Dermis blood vessel endothelial cell (primary cell): ENCODE data around the gene QRICH1. TPM values are rescaled to one million over a fixed set of nuclear protein-coding genes. Genes with fewer than 3 reads are reported as not detected.
A peak's percentile ranks its signal among the peaks of the same experiment; 100 is the strongest.
"Not testable (repeated sequence)": the region's sequence is repeated elsewhere in the genome, so short reads cannot be mapped to it uniquely, and the experiment has no call there.

Experiments
- DNase-seq: peaks from one replicate; pipeline ENCODE4 v3.0.0; 2010
- total RNA-seq: library from RNA; depleted of rRNA; stranded (reverse); fragments of >200 nt; gene quantifications from 2 replicates; pipeline ENCODE4 v1.2.3, GENCODE V29; 2014

QRICH1 gene
- total RNA-seq, 1 donor from 2014 or later: 110 TPM

GRCh38 chr3:49017229-49017970 lies 76.5 kb downstream of the QRICH1 start:
- DNase-seq: no peak

GRCh38 chr3:49016414-49017228 lies 77.2 kb downstream of the QRICH1 start:
- DNase-seq: no peak

GRCh38 chr3:49015765-49016164 lies 78.1 kb downstream of the QRICH1 start:
- no peak for DNase-seq

- DNase-seq: no peak
Observed at GRCh38 chr3:49015072-49015471, 78.8 kb downstream of the QRICH1 start.

DNA sequence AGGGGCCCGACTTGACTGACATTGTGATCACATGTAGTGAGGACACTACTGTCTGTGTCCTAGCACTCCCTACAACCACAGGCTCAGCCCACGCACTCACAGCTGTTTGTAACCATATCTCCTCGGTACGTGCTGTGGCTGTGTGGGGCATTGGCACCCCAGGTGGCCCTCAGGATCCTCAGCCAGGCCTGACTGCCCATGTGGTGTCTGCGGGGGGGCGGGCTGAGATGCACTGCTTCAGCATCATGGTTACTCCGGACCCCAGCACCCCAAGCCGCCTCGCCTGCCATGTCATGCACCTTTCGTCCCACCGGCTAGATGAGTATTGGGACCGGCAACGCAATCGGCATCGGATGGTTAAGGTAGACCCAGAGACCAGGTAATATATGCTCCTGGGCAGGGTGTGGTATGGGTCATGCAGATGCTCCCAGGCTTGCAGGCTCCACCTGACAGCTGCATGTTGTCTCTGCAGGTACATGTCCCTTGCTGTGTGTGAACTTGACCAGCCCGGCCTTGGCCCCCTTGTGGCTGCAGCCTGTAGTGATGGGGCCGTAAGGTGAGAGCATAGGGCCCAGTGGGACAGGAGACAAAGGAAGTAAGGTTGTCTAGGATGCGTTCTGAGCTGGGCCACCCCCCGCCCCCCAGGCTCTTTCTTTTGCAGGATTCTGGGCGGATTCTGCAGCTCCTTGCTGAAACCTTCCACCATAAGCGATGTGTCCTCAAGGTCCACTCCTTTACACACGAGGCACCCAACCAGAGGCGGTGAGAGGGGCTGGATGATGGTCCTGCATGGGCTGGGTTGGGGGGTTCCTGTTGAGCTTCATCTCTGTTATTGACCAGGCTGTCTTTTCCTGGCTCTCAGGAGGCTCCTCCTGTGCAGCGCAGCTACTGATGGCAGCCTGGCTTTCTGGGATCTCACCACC lies 79.9 kb downstream of the QRICH1 start:
- DNase-seq: peak; percentile 70

GRCh38 chr3:49013113-49013737 lies 80.6 kb downstream of the QRICH1 start:
- no peak for DNase-seq

DNA sequence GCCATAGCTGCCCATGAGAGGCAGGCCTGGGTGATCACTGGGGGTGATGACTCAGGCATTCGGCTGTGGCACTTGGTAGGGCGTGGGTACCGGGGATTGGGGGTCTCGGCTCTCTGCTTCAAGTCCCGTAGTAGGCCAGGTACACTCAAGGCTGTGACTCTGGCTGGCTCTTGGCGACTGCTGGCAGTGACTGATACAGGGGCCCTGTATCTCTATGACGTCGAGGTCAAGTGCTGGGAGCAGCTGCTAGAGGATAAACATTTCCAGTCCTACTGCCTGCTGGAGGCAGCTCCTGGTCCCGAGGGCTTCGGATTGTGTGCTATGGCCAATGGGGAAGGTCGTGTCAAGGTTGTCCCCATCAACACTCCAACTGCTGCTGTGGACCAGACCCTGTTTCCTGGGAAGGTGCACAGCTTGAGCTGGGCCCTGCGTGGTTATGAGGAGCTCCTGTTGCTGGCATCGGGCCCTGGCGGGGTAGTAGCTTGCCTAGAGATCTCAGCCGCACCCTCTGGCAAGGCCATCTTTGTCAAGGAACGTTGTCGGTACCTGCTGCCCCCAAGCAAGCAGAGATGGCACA lies 81.3 kb downstream of the QRICH1 start:
- no peak for DNase-seq

GRCh38 chr3:49009396-49009795 lies 84.5 kb downstream of the QRICH1 start:
- no peak for DNase-seq

DNA sequence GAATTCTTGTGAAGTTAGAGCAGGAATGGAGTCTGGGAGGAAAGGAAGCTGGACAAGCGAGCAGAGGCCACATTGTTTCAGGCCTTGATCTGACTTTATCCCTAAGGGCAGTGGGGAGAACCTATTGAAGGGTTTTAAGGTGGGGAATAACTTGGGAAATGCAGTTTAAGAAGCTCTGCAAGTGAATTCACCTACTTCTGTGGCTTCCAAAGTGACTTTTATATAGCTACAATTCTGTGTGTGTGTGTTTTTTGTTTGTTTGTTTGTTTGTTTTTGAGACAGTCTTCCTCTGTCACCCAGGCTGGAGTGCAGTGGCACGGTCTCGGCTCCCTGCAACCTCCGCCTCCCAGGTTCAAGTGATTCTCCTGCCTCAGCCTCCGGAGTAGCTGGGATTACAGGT lies 85.2 kb downstream of the QRICH1 start:
- DNase-seq: not testable (repeated sequence)

- DNase-seq: peak; percentile 87
Observed at GRCh38 chr3:49007771-49008528, 85.9 kb downstream of the QRICH1 start.

GRCh38 chr3:49007068-49007770 lies 86.7 kb downstream of the QRICH1 start, which contains the start of gene WDR6:
TSS of gene WDR6 (plus strand) at chr3:49007391. CDS start at chr3:49007432, 41 bp downstream.
- DNase-seq: peak; percentile 99

DNA sequence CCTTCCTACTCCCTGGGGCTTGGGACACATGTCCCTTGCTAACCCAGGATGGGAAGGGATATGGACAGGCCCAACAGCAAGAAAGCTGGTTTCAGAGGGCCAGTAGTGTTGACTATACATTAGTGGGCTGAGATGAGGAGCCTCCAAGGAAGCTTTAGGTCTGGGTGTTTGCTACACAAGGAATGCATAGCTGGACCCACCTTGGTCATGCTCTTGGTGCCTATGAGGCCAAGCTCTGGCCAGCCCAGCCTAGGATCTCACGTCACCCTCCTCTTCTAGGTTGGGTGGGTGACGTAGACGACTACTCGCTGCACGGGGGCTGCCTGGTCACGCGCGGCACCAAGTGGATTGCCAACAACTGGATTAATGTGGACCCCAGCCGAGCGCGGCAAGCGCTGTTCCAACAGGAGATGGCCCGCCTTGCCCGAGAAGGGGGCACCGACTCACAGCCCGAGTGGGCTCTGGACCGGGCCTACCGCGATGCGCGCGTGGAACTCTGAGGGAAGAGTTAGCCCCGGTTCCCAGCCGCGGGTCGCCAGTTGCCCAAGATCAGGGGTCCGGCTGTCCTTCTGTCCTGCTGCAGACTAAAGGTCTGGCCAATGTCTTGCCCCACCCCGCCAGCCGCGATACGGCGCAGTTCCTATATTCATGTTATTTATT lies 87.3 kb downstream of the QRICH1 start:
- peak; percentile 69 for DNase-seq

DNA sequence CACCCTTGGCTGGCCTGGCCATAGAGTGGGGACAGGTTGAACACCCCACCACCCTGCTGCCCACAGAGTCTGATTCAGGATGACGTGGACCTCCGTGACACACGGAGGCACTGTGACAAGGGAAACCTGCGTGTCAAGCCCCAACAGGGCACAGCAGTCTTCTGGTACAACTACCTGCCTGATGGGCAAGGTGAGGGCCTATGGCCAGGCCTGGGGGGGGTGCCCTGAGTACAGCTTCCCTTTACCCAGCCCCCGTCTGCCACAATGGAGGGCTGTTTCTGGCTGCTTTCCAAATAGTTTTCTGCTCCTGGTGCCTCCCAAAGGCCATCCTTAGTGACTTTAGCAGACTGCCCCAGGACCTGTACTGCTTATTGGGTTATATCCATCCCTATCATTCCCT lies 87.9 kb downstream of the QRICH1 start:
- DNase-seq: no peak

DNA sequence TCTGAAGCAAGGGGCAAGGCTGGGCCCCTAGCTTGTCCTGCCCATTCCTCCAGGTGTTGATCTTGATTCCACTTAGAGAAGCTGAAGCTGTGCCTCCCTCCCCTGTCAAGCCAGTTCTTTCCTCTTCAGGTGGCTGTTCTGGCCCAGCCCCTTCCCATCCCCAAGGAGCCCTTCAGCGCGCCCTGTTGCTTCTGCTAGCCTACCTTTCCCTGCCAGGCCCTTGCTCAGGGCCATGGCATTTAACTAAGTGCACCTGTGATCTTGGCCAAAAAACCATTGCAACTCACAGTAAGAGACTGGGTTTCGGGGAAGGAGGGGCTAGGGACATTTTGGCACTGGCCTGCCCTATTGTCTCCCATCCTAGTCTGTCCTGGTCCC lies 88.6 kb downstream of the QRICH1 start:
- DNase-seq: no peak

GRCh38 chr3:49004352-49005302 lies 89.2 kb downstream of the QRICH1 start:
- DNase-seq: no peak

- no peak for DNase-seq
Observed at GRCh38 chr3:49001155-49001554, 92.7 kb downstream of the QRICH1 start.

- no peak for DNase-seq
Observed at GRCh38 chr3:48999085-48999858, 94.6 kb downstream of the QRICH1 start.
